IMR-90 (cell line): ENCODE results near the gene LCMT2. TPM values are rescaled to one million over a fixed set of nuclear protein-coding genes. Genes with fewer than 3 reads are reported as not detected.

Experiments used
- ATAC-seq: fragments of 200-7000 bp; cut with Tn5 transposase; 2 replicates; pipeline ENCODE4 v1.9.1; 2020; ENCODE audit warnings: low read depth, mild to moderate bottlenecking, moderate library complexity
- BruUV-seq: library from RNA; stranded (reverse); fragments of 400-500 nt; replicated peaks from 2 replicates; lab custom pipeline; 2021; lab: Mats Ljungman, UMichigan
- CTCF ChIA-PET: fragments of 300-600 bp; formaldehyde crosslinking; extraction: SDS; loops from one replicate; lab custom pipeline; 2021; ENCODE audit warnings: antibody characterized with exemption; lab: Yijun Ruan, JAX
- POLR2A ChIA-PET: fragments of 300-600 bp; sonication (Branson Sonifier 250); formaldehyde crosslinking; loops from one replicate; lab custom pipeline; 2022; ENCODE audit warnings: antibody characterized with exemption; ENCODE audit not compliant: unreplicated experiment; lab: Charles Lee
- DNase-seq: peaks from one replicate; pipeline ENCODE4 v3.0.0; 2013
- H2AFZ ChIP-seq: replicated peaks from 2 replicates; pipeline ENCODE3; 2013; ENCODE audit warnings: low read length, mild to moderate bottlenecking; ENCODE audit not compliant: poor library complexity
- H2AK5ac ChIP-seq: 2 replicates; pipeline ENCODE4 v1.6.1; 2013; ENCODE audit warnings: low read depth, low read length, inconsistent platforms
- H2AK9ac ChIP-seq: replicated peaks from 2 replicates; pipeline ENCODE3; 2013; ENCODE audit warnings: mild to moderate bottlenecking, low read depth, low read length, moderate library complexity; ENCODE audit not compliant: poor library complexity
- H2BK120ac ChIP-seq: 2 replicates; pipeline ENCODE4 v1.6.1; 2013; ENCODE audit warnings: low read depth, low read length, inconsistent platforms
- H2BK15ac ChIP-seq: 3 replicates; pipeline ENCODE4 v1.6.1; 2013; ENCODE audit warnings: low read depth, low read length, inconsistent platforms
- H2BK20ac ChIP-seq: 2 replicates; pipeline ENCODE4 v1.6.1; 2013; ENCODE audit warnings: low read depth, mild to moderate bottlenecking, inconsistent platforms, low read length, moderate library complexity
- H2BK5ac ChIP-seq: 2 replicates; pipeline ENCODE4 v1.6.1; 2013; ENCODE audit warnings: mild to moderate bottlenecking, low read depth, low read length, inconsistent platforms; ENCODE audit not compliant: poor library complexity, severe bottlenecking
- H3K14ac ChIP-seq: replicated peaks from 2 replicates; pipeline ENCODE4 v1.6.1; 2013; ENCODE audit warnings: low read depth, low read length, inconsistent platforms
- H3K18ac ChIP-seq: 2 replicates; pipeline ENCODE4 v1.6.1; 2013; ENCODE audit warnings: low read depth, low read length, control low read depth
- H3K23ac ChIP-seq: 2 replicates; pipeline ENCODE4 v1.6.1; 2013; ENCODE audit warnings: low read depth, low read length, inconsistent platforms
- H3K27ac ChIP-seq: 2 replicates; pipeline ENCODE4 v1.5.1; 2013; ENCODE audit warnings: mild to moderate bottlenecking, control low read depth, low read length; ENCODE audit not compliant: insufficient read depth
- H3K27me3 ChIP-seq: 2 replicates; pipeline ENCODE4 v1.6.1; 2013; ENCODE audit warnings: low read length; ENCODE audit not compliant: control insufficient read depth, insufficient read depth
- H3K36me3 ChIP-seq: 2 replicates; pipeline ENCODE4 v1.6.1; 2013; ENCODE audit warnings: low read length, mixed read lengths; ENCODE audit not compliant: control insufficient read depth, insufficient read depth
- H3K4ac ChIP-seq: 2 replicates; pipeline ENCODE4 v1.6.1; 2013; ENCODE audit warnings: low read depth, low read length, inconsistent platforms
- H3K4me1 ChIP-seq: 2 replicates; pipeline ENCODE4 v1.6.1; 2013; ENCODE audit warnings: low read length, mixed read lengths; ENCODE audit not compliant: control insufficient read depth, insufficient read depth
- H3K4me2 ChIP-seq: 2 replicates; pipeline ENCODE4 v1.6.1; 2013; ENCODE audit warnings: low read depth, mild to moderate bottlenecking, control low read depth, low read length, moderate library complexity
- H3K4me3 ChIP-seq: 2 replicates; pipeline ENCODE4 v1.5.1; 2013; ENCODE audit warnings: low read depth, mild to moderate bottlenecking, control low read depth, low read length, moderate library complexity; ENCODE audit not compliant: insufficient read depth
- H3K56ac ChIP-seq: 2 replicates; pipeline ENCODE4 v1.6.1; 2013; ENCODE audit warnings: low read length, inconsistent platforms; ENCODE audit not compliant: insufficient read depth; ENCODE audit errors: extremely low read depth
- H3K79me1 ChIP-seq, 2 experiments: 2 replicates each; pipeline ENCODE4 v1.6.1; 2013; ENCODE audit warnings: low read length in 2 of 2, inconsistent platforms in 1 of 2, low read depth in 1 of 2
- H3K9ac ChIP-seq: 2 replicates; pipeline ENCODE4 v1.6.1; 2013; ENCODE audit warnings: low read depth, low read length, control low read depth
- H3K9me1 ChIP-seq: 2 replicates; pipeline ENCODE4 v1.6.1; 2013; ENCODE audit warnings: low read length, inconsistent platforms; ENCODE audit not compliant: insufficient read depth
- H3K9me3 ChIP-seq: 2 replicates; pipeline ENCODE4 v1.6.1; 2013; ENCODE audit warnings: low read length; ENCODE audit not compliant: control insufficient read depth, insufficient read depth
- H4K20me1 ChIP-seq: 2 replicates; pipeline ENCODE4 v1.6.1; 2013; ENCODE audit warnings: low read length, inconsistent platforms; ENCODE audit not compliant: insufficient read depth
- H4K5ac ChIP-seq: 2 replicates; pipeline ENCODE4 v1.6.1; 2013; ENCODE audit warnings: mild to moderate bottlenecking, low read depth, low read length, control low read depth
- H4K8ac ChIP-seq, 2 experiments: 2 replicates each; pipeline ENCODE4 v1.6.1; 2013; ENCODE audit warnings: low read depth in 2 of 2, low read length in 2 of 2, control low read depth in 1 of 2, inconsistent platforms in 1 of 2
- H4K91ac ChIP-seq: 2 replicates; pipeline ENCODE4 v1.6.1; 2013; ENCODE audit warnings: low read depth, low read length, inconsistent platforms; ENCODE audit not compliant: insufficient read depth
- BHLHE40 ChIP-seq: fragments of 150-350 bp; IDR thresholded peaks from 2 replicates; pipeline ENCODE4 v1.6.1; 2016; ENCODE audit warnings: mild to moderate bottlenecking, low read depth, low read length
- CEBPB ChIP-seq: IDR thresholded peaks from 2 replicates; pipeline ENCODE4 v1.6.1; 2012; ENCODE audit warnings: low read depth, low read length, improper control_type of control experiment
- CHD1 ChIP-seq: IDR thresholded peaks from 2 replicates; pipeline ENCODE4 v1.6.1; 2012; ENCODE audit warnings: low read depth, low read length, improper control_type of control experiment
- FOS ChIP-seq: fragments of 150-350 bp; IDR thresholded peaks from 2 replicates; pipeline ENCODE4 v1.6.1; 2016; ENCODE audit warnings: low read depth, low read length
- MAFK ChIP-seq: IDR thresholded peaks from 2 replicates; pipeline ENCODE4 v1.6.1; 2012; ENCODE audit warnings: low read depth, low read length, improper control_type of control experiment
- MAZ ChIP-seq: IDR thresholded peaks from 2 replicates; pipeline ENCODE4 v1.6.1; 2012; ENCODE audit warnings: low read depth, mild to moderate bottlenecking, low read length, improper control_type of control experiment, moderate library complexity, borderline replicate concordance
- MXI1 ChIP-seq: IDR thresholded peaks from 2 replicates; pipeline ENCODE4 v1.6.1; 2012; ENCODE audit warnings: low read depth, mild to moderate bottlenecking, low read length, moderate library complexity, borderline replicate concordance
- NFE2L2 ChIP-seq: fragments of 150-350 bp; IDR thresholded peaks from 2 replicates; pipeline ENCODE4 v1.6.1; 2016; ENCODE audit warnings: low read depth, mild to moderate bottlenecking, low read length
- POLR2A ChIP-seq: IDR thresholded peaks from 2 replicates; pipeline ENCODE4 v1.6.1; 2012; ENCODE audit warnings: mild to moderate bottlenecking, low read depth, low read length
- RAD21 ChIP-seq: IDR thresholded peaks from 2 replicates; pipeline ENCODE4 v1.6.1; 2012; ENCODE audit warnings: low read length, improper control_type of control experiment
- RCOR1 ChIP-seq: IDR thresholded peaks from 2 replicates; pipeline ENCODE4 v1.6.1; 2012; ENCODE audit warnings: mild to moderate bottlenecking, low read length, improper control_type of control experiment; ENCODE audit not compliant: insufficient replicate concordance
- RFX5 ChIP-seq: IDR thresholded peaks from 2 replicates; pipeline ENCODE4 v1.8.0; 2012; ENCODE audit warnings: low read depth, mild to moderate bottlenecking, low read length, moderate library complexity
- SMC3 ChIP-seq: fragments of 150-350 bp; IDR thresholded peaks from 2 replicates; pipeline ENCODE4 v1.6.1; 2016; ENCODE audit warnings: low read depth, mild to moderate bottlenecking, antibody characterized with exemption, low read length, moderate library complexity
- WGBS, 2 experiments: methylation state at CpG; one replicate each; pipeline versions ENCODE4 v1.1.5 to v1.1.7; 2013; ENCODE audit warnings: missing lambda C conversion rate in 2 of 2; ENCODE audit not compliant: insufficient read length in 1 of 2; ENCODE audit errors: extremely low coverage in 2 of 2; 5-methylcytosine and 5-hydroxymethylcytosine counted together
- dilution Hi-C: fragments of 300-500 bp; cut with HindIII; formaldehyde crosslinking; loops from one replicate; pipeline ENCODE4 v1.14.3; 2018; ENCODE audit warnings: low sequenced_read_pairs; ENCODE audit not compliant: unreplicated experiment
- in situ Hi-C: fragments of 300-500 bp; cut with MboI; formaldehyde crosslinking; loops from 3 replicates; pipeline ENCODE4 v1.14.3; 2019; ENCODE audit warnings: low sequenced_read_pairs, inconsistent platforms, mixed read lengths
- intact Hi-C: fragments of 100-400 bp; cut with micrococcal nuclease; formaldehyde crosslinking; loops from 2 replicates; pipeline ENCODE4 v1.10.0; 2022
- polyA plus RNA-seq, 3 experiments: library from polyadenylated mRNA; depleted of rRNA; stranded (reverse); fragments of >200 nt; gene quantifications; 2 replicates each; pipeline ENCODE4 v1.2.3, GENCODE V29; 2012; ENCODE audit warnings: low replicate concordance in 1 of 3
- total RNA-seq: library from RNA; depleted of rRNA; stranded (reverse); fragments of >200 nt; gene quantifications from 2 replicates; pipeline ENCODE4 v1.2.3, GENCODE V29; 2012
- TF ChIP-seq, protein P1 (sequence below): conservative IDR thresholded peaks from 2 replicates; pipeline ENCODE4 v1.5.1; 2012; ENCODE audit warnings: mild to moderate bottlenecking, low read depth, low read length, improper control_type of control experiment
- TF ChIP-seq, protein P2 (sequence below): fragments of 150-350 bp; IDR thresholded peaks from 2 replicates; pipeline ENCODE4 v1.6.1; 2017; ENCODE audit warnings: mild to moderate bottlenecking, antibody characterized with exemption, low read length, low read depth
- TF ChIP-seq, protein P3 (sequence below): fragments of 150-350 bp; IDR thresholded peaks from 2 replicates; pipeline ENCODE4 v1.6.1; 2016; ENCODE audit warnings: low read depth, mild to moderate bottlenecking, low read length, moderate library complexity, borderline replicate concordance

Gene LCMT2
- total and polyA plus RNA-seq, 2 of the 4 experiments (the other 2 are of a cell fraction), result 5.8 to 12.2 TPM

DNA sequence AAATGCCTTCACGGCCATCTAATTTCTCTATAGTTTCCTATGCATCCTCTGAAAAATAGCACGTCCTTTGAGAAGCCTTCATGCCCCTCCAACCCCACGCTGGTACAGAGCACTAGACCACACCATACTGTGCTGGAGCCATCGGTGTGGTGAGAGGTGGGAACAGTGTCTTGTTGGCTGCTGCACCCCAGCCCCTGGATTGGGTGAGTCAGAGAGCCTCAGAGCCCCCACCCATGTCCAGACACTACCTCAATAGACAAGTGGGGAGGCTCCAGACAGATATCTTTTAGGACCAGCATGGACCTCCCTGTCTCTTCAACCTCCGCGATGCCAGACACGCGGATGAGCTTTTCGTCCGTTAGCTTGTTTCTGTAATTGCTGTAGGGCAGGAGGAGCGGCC is 51.5 kb downstream of the LCMT2 start:
- H3K79me1 ChIP-seq, result no peaks in the 10 kb centered on the region
- no peak overlapping the region for H2BK15ac ChIP-seq
- in situ Hi-C loops, result no loop called here
- CTCF ChIA-PET, result interaction anchor here (0.5 kb wide), 1 partner anchor 86 kb away, joined by 5 read pairs; no protein-coding TSS in a partner anchor
- H3K14ac ChIP-seq, result no peak overlapping the region
- H3K27ac ChIP-seq, result no peak overlapping the region
- DNase-seq (no peak), ATAC-seq (no peak)
- no peak overlapping the region for H2AK9ac ChIP-seq
- peaks cover 67% of the 10 kb centered on the region for H3K27me3 ChIP-seq
- no peaks in the 10 kb centered on the region for H3K9me3 ChIP-seq
- H2BK120ac ChIP-seq, result no peak overlapping the region
- H2AFZ ChIP-seq, result no peak overlapping the region
- no peak overlapping the region for H2BK20ac ChIP-seq
- no peak overlapping the region for H3K4me2 ChIP-seq
- intact Hi-C loops, result no loop called here
- dilution Hi-C loops, result no loop called here
- no peaks in the 10 kb centered on the region for H3K4me1 ChIP-seq
- no peaks in the 10 kb centered on the region for H4K20me1 ChIP-seq
- TF ChIP-seq FOS (no peak), MXI1 (no peak), POLR2A (no peak), MAFK (no peak), RCOR1 (no peak), RFX5 (no peak), MAZ (no peak), SMC3 (no peak), RAD21 (no peak), CEBPB (no peak), CHD1 (no peak), BHLHE40 (no peak), NFE2L2 (no peak)
- TF ChIP-seq, protein P1, sequence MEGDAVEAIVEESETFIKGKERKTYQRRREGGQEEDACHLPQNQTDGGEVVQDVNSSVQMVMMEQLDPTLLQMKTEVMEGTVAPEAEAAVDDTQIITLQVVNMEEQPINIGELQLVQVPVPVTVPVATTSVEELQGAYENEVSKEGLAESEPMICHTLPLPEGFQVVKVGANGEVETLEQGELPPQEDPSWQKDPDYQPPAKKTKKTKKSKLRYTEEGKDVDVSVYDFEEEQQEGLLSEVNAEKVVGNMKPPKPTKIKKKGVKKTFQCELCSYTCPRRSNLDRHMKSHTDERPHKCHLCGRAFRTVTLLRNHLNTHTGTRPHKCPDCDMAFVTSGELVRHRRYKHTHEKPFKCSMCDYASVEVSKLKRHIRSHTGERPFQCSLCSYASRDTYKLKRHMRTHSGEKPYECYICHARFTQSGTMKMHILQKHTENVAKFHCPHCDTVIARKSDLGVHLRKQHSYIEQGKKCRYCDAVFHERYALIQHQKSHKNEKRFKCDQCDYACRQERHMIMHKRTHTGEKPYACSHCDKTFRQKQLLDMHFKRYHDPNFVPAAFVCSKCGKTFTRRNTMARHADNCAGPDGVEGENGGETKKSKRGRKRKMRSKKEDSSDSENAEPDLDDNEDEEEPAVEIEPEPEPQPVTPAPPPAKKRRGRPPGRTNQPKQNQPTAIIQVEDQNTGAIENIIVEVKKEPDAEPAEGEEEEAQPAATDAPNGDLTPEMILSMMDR, result no peak
- TF ChIP-seq, protein P2, sequence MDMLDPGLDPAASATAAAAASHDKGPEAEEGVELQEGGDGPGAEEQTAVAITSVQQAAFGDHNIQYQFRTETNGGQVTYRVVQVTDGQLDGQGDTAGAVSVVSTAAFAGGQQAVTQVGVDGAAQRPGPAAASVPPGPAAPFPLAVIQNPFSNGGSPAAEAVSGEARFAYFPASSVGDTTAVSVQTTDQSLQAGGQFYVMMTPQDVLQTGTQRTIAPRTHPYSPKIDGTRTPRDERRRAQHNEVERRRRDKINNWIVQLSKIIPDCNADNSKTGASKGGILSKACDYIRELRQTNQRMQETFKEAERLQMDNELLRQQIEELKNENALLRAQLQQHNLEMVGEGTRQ, result no peak
- TF ChIP-seq, protein P3, sequence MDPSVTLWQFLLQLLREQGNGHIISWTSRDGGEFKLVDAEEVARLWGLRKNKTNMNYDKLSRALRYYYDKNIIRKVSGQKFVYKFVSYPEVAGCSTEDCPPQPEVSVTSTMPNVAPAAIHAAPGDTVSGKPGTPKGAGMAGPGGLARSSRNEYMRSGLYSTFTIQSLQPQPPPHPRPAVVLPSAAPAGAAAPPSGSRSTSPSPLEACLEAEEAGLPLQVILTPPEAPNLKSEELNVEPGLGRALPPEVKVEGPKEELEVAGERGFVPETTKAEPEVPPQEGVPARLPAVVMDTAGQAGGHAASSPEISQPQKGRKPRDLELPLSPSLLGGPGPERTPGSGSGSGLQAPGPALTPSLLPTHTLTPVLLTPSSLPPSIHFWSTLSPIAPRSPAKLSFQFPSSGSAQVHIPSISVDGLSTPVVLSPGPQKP, result no peak
- H3K4ac ChIP-seq, result no peak overlapping the region
- H3K4me3 ChIP-seq, result no peak overlapping the region
- BruUV-seq, result no TSS peak
- H2BK5ac ChIP-seq, result no peak overlapping the region
- H3K23ac ChIP-seq, result no peak overlapping the region
- H3K9me1 ChIP-seq, result no peaks in the 10 kb centered on the region
- WGBS, 2 experiments, result 84% methylated on average over 5 of the region's 11 CpGs; no CpG with 5 or more reads in 1 of the 2 experiments
- H3K9ac ChIP-seq, result no peak overlapping the region
- POLR2A ChIA-PET, result no interaction called here
- no peak overlapping the region for H2AK5ac ChIP-seq
- no peaks in the 10 kb centered on the region for H3K36me3 ChIP-seq
- H3K18ac ChIP-seq, result no peak overlapping the region
- no peak overlapping the region for H4K91ac ChIP-seq
- no peak overlapping the region for H4K5ac ChIP-seq
- H4K8ac ChIP-seq, result no peak overlapping the region
- no peak overlapping the region for H3K56ac ChIP-seq
